ENCODE data around the gene RIPOR2. TPM values are rescaled to one million over a fixed set of nuclear protein-coding genes. Genes with fewer than 3 reads are reported as not detected.

Gene RIPOR2
- total RNA-seq, 1 donor from 2014 or later: 49.0 TPM

GRCh38 chr6:24847402-24847801, 88.4 kb downstream of the RIPOR2 start:
- Histone ChIP-seq H3K4me3 (no peak overlapping the region), H3K27me3 (no peaks in the 10 kb centered on the region), H3K4me1 (peaks cover 0 to 3% of the 10 kb centered on the region in 2 donors), H3K36me3 (no peaks in the 10 kb centered on the region), H3K27ac (no peak overlapping the region), H3K9me3 (no peaks in the 10 kb centered on the region)
- no peak for TF ChIP-seq CTCF (IDR thresholded peaks at IDR 0.05)
- DNase-seq (ENCODE audit: low spot score in 2 of 2): no peak
- intact Hi-C loops (cut with DNase I): no loop called here

- Histone ChIP-seq H3K36me3 (no peaks in the 10 kb centered on the region), H3K4me1 (peaks cover 0 to 3% of the 10 kb centered on the region in 2 donors), H3K4me3 (no peak overlapping the region), H3K9me3 (no peaks in the 10 kb centered on the region), H3K27ac (no peak overlapping the region), H3K27me3 (no peaks in the 10 kb centered on the region)
- intact Hi-C loops (cut with DNase I): no loop called here
- TF ChIP-seq CTCF (IDR thresholded peaks at IDR 0.05): no peak
- DNase-seq (ENCODE audit: low spot score in 2 of 2): no peak
These were observed 90.2 kb downstream of the RIPOR2 start for GRCh38 chr6:24845578-24845977.

DNA sequence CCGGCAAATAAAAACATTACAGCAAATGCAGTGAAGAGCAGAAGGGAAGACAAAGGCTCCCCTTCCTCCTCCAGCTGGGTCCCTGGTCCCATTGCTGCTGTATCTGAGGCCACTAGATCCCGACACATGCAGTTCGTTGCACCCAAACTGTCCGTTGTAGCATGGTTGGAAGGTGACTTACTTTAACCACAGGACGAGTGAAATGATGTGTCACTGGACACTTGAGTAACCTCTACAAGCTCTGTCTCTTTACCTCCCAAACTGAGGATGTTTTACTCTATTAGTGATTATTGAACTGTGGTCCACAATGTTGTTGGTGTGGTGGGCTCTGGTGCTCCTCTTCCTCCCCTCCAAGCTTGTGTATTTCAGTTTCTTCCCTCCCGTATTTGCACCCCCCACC, 90.9 kb downstream of the RIPOR2 start:
- no peak overlapping the region for H3K27ac ChIP-seq
- no peak for TF ChIP-seq CTCF (IDR thresholded peaks at IDR 0.05)

GRCh38 chr6:24844061-24844460, 91.7 kb downstream of the RIPOR2 start:
- intact Hi-C loops (cut with DNase I): no loop called here
- Histone ChIP-seq H3K36me3 (no peaks in the 10 kb centered on the region), H3K4me3 (no peak overlapping the region), H3K9me3 (no peaks in the 10 kb centered on the region), H3K27ac (no peak overlapping the region), H3K27me3 (no peaks in the 10 kb centered on the region), H3K4me1 (peaks cover 0 to 3% of the 10 kb centered on the region in 2 donors)
- DNase-seq (ENCODE audit: low spot score in 2 of 2): no peak
- no peak for TF ChIP-seq CTCF (IDR thresholded peaks at IDR 0.05)

More for the DNA sequence above, 90.9 kb downstream of the RIPOR2 start:
- Histone ChIP-seq H3K36me3 (no peaks in the 10 kb centered on the region), H3K27me3 (no peaks in the 10 kb centered on the region), H3K9me3 (no peaks in the 10 kb centered on the region), H3K4me3 (no peak overlapping the region), H3K4me1 (peaks cover 0 to 3% of the 10 kb centered on the region in 2 donors)
- DNase-seq (ENCODE audit: low spot score in 2 of 2): no peak
- intact Hi-C loops (cut with DNase I): no loop called here

DNA sequence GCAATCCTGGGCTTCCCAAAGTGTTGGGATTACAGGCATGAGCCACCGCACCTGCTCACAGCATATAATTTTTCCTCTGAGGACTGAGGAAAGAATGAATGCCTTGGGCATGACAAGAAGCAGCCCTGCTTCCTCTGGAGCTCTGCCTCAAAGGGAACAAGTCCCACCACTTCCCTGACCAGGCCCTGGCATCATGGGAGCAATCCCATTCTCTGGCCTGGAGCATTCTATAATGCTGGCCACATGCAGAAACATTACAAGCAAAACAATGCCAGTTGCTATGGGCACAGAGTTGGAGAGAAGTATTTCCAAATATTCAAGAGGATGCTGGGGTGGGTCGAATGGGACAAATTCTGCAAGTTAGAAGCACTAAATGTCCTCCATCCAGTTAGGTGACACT, 95.6 kb downstream of the RIPOR2 start:
- H3K36me3 ChIP-seq: no peaks in the 10 kb centered on the region
- intact Hi-C loops (cut with DNase I): no loop called here
- no peaks in the 10 kb centered on the region for H3K9me3 ChIP-seq
- no peak overlapping the region for H3K27ac ChIP-seq
- peaks cover 0 to 3% of the 10 kb centered on the region in 2 donors for H3K4me1 ChIP-seq
- no peak overlapping the region for H3K4me3 ChIP-seq
- H3K27me3 ChIP-seq: no peaks in the 10 kb centered on the region
- no peak for DNase-seq (ENCODE audit: low spot score in 2 of 2)
- no peak for TF ChIP-seq CTCF (IDR thresholded peaks at IDR 0.05)

- H3K9me3 ChIP-seq: no peaks in the 10 kb centered on the region
- TF ChIP-seq CTCF (IDR thresholded peaks at IDR 0.05): no peak
- peaks cover 0 to 2% of the 10 kb centered on the region in 2 donors for H3K4me1 ChIP-seq
- H3K36me3 ChIP-seq: no peaks in the 10 kb centered on the region
- H3K27ac ChIP-seq: no peak overlapping the region
- intact Hi-C loops (cut with DNase I): no loop called here
- no peak overlapping the region for H3K4me3 ChIP-seq
- DNase-seq (ENCODE audit: low spot score in 2 of 2): no peak
- no peaks in the 10 kb centered on the region for H3K27me3 ChIP-seq
These were observed 96.8 kb downstream of the RIPOR2 start for GRCh38 chr6:24838994-24839393.

Data from ascending aorta (tissue), 2 donors.